ENCODE measurements around the gene SETD7.
"Not testable (repeated sequence)": the region's sequence is repeated elsewhere in the genome, so short reads cannot be mapped to it uniquely, and the experiment has no call there.

The SETD7 gene

DNA sequence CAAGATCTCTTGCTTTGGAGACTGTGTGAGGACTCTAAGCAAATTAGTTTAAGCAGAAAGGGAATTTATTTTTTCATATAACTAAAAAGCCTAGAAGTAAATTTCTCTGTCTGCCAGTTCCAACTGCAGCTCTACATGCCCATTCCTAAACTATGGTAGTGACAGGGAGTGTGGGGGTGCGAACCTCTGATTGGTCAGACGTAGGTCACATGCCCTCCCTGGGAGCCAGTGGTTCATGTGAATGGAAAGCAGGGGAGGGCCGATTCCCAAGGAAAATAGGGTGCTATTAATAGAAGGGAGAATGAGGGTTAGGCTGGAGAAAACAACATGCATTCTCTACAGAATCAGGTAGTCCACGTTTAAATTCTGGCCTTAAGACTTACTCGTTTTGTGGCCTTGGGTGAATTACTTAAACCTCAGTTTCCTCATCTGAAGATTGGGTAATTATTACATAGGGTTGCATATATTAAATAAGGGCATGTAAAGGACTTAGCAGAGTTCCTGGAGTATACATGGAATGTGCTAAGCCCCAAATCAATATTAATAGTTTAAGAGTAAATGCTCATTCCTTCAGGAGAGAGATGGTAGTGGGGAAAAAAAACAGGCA is 94.9 kb downstream of the SETD7 start:
- no peak for DNase-seq

DNA sequence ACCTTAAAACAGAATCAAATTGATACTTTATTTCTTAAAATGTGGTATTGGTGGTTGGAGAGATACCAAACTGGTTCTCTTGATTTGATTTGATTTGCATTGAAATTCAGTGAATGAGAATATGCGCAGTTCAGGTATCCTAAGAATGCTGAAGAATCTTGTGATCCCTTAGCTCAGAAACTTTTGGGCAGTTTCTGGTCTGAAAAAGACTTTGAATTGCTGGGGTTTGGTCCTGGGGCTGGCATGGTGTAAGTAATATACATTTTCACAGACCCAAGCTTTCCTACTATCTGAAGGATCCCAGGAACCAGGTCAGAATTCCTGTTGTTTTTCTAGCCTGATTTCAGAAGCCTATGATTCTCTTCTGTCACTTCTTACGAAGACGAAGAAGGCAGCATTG is 95.5 kb downstream of the SETD7 start:
- DNase-seq, result no peak

DNA sequence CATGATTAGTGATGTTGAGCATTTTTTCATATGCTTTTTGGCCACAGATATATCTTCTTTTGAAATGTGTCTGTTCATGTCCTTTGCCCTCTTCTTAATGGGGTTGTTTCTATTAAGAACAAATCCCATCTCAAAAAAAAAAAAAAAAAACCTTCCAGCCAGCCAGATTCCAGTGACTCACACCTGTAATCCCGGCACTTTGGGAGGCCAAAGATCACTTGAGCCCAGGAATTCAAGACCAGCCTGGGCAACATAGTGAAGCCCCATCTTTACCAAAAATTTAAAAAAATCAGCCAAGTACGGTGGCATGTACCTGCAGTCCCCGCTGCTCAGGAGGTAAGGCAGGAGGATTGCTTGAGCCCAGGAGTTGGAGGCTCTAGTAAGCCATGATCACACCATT is 97.0 kb downstream of the SETD7 start:
- DNase-seq, result no peak

DNA sequence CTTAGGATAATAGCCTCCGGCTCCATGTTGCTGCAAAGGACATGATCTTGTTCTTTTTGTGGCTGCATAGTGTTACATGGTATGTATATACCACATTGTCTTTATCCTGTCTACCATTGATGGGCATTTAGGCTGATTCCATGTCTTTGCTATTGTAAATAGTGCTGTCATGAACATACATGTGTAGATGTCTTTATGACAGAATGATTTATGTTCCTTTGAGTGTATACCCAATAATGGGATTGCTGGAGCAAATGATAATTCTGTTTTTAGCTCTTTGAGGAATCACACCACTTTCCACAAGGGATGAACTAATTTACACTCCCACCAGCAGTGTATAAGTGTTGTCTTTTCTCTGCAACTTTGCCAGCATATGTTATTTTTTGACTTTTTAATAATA is 97.5 kb downstream of the SETD7 start:
- DNase-seq, result no peak

DNA sequence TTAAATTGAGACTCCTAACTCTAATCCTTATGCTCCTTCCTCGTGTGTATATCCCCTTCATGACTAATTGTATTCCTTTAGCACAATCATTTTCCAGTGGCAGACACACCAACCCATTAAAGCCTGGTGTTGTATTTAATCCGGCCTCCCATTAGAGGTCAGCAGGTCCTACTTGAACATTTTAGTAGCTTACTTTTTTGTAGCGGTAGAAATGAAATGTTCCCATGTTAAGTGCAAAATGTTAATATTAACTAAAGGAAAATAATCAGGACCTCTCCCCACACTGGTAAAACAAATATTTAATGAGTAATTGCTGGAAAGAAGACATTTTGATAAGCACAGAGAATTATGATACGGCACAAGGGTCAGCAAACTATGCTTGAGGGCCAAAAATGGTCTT is 98.7 kb downstream of the SETD7 start:
- no peak for DNase-seq

DNA sequence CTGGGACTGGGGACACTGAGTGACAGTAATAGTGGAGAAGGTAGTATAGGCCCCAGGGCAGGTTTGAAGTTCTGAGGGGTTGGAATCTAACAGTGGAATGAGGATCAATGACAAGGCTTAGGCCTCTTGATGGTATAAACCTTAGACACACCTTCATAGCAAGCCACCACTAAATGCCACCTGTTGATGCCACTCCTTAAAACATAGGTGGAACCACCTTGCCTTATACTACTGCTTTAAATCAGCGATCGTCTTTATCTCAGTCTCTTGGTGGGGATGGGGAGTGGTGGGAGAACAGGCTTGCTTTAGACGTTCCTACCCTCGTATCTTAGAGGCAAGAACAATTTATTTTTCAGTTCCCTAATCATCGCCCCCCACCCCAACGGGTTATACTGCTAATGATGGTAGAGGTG is 100.9 kb downstream of the SETD7 start:
- no peak for DNase-seq

DNA sequence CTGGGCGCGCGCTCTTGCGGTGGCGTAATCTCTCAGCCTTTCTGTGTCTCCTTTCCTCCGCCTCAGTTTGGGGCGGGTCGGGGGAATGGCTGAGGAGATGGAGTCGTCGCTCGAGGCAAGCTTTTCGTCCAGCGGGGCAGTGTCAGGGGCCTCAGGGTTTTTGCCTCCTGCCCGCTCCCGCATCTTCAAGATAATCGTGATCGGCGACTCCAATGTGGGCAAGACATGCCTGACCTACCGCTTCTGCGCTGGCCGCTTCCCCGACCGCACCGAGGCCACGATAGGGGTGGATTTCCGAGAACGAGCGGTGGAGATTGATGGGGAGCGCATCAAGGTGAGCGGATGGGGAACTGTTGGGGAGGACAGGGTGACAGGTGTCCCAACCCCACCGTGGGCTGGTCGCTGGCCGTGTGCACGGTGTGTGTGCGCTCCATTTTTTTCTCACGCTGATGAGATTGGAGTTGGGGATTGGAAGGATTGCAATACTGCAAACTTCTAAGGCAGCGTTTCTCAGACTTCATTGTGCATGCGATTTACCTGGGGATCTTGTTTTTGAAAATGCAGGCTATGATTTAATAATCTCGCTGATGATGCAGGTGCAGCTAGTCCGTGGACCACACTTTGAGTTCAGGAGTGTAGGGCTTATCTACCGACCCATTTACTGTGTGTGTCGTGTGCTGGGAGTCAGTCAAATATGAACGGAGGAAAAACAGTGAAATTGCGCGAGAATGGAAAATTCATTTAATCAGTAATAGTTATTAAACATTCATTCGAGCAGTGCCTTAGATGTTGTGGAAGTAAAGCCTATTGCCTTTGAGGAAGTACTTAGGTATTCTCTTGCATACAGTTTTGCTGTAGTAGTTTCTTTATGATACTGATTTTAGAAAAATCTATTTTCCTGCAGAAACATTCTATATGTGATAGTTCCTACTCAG is 101.6 kb downstream of the SETD7 start, which contains the start of gene RAB33B:
Gene RAB33B (plus strand): TSS at position 11 of the 935 bp plus-strand sequence. CDS start 75 bp downstream, at position 86.
- no peak for DNase-seq

DNA sequence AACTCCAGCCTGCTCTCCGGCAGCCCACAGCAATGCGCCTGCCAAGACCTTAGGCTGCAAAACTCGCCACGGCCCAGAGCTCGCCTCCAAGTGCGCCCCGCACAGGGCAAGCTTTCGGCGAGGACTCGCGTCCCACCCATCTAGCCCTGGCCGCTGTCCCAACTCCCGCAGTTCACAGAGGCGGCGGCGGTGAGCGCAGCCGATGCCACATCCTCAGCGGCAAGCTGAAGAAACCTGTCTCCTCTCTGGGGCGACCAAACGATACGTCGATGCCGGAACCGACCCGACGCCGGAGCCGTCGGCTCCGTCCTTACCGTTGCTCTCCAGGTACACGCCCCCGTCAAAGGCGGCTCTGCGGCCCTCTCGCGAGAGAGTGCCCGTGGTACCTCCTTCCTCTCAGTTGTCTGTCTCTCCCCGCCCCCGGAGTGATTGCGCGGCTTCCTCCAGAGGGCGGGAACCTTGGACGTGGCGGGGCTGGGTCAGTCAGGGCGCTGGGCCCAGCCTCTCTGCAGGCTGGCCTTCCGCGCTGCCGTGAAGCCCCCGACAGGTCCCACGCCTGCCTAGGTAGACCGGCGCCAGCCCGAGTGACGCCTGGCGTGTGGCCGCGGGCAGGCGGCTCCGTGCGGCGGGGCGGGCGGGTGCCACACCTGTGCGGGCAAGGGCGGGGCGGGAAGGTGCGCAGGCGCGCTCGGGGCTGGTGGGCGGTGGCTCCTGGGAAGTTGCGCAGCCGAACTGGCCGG is 102.5 kb downstream of the SETD7 start:
- peak; percentile 92 for DNase-seq

DNA sequence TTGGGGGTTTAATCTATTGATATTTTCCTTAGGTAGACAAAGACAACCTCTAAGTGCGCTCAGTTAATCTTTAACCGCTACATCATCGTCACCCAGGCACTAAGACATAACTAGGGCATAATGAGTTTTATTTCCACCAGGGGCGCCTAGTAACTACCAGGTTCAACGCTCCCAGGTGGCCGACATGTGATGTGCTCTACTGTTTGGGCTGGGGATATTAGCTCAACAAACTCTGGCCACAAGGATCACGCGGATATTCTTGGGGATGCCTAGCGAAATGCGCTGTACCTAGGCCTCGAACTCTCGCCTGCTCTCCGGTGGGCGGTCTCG is 103.0 kb downstream of the SETD7 start:
- DNase-seq, result peak; percentile 34

DNA sequence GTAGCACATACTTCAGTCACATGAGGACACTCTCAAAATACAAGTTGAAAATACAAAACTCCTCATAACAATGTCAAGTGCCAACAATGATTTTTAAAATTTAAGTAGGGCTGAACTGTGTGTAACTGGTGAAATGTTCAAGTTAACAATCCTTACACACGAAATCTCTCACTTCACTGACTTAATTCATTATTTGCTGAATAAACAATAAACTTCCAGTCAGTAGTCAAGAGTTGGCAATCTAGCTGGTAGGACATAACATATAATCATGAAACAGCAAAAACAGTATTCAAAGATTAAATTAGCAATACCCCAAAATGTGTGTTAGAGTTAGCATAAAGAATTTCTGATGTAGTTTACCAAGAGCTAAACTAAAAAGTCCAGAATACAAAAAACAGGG is 104.0 kb downstream of the SETD7 start:
- no peak for DNase-seq

DNA sequence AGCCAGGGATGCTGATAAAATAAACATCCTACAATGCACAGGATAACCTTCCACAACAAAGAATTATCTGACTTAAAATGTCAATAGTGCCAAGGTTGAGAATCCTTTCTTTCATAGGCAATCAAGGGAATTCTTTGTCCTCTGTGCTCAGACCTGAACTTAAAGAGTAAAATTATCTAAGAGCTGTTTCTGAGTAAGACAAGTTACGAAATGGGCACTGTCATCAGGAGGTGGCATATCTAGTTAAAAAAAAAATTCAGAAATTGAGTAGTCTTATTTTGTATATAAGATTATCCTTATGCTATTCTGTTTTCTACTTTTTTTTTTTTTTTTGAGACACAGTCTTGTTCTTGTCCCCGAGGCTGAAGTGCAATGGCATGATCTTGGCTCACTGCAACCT is 105.4 kb downstream of the SETD7 start:
- no peak for DNase-seq

DNA sequence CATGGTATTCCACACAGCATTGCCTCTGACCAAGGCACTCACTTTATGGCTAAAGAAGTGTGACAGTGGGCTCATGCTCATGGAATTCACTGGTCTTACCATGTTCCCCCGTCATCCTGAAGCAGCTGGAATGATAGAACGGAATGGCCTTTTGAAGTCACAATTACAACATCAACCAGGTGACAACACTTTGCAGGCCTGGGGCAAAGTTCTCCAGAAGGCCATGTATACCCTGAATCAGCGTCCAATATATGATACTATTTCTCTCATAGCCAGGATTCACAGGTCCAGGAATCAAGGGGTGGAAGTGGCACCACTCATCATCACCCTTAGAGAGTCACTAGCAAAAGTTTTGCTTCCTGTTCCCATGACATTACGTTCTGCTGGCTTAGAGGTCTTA is 108.9 kb downstream of the SETD7 start:
- DNase-seq, result not testable (repeated sequence)
